Erythroblast (primary cell): ENCODE results near the gene CHST8.

Source experiments
- GATA1 ChIP-seq: IDR thresholded peaks from 2 replicates; pipeline ENCODE4 v1.6.1; 2011; ENCODE audit warnings: low read depth, mild to moderate bottlenecking, control low read depth, low read length, moderate library complexity
- POLR2A ChIP-seq: IDR thresholded peaks from 2 replicates; pipeline ENCODE4 v1.6.1; 2011; ENCODE audit warnings: mild to moderate bottlenecking, low read length

DNA sequence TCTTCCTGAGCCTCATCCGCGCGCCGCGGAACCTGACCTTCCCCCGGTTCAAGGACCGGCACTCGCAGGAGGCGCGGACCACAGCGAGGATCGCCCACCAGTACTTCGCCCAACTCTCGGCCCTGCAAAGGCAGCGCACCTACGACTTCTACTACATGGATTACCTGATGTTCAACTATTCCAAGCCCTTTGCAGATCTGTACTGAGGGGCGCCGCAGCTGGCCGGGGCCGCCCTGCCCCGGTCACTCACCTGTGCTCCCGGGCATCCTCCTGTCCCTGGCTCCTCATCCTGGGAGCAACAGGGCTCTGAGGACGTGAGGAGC, 151.1 kb downstream of the CHST8 start:
- TF ChIP-seq POLR2A = no peak
- no peak for TF ChIP-seq GATA1
